HG03066 (cell line): ENCODE results near the gene EGR2.
"Not testable (repeated sequence)": the region's sequence is repeated elsewhere in the genome, so short reads cannot be mapped to it uniquely, and the experiment has no call there.

ENCODE experiments used
- ATAC-seq: cut with Tn5 transposase; IDR thresholded peaks from one replicate; pipeline ENCODE4 v1.9.1; 2021; ENCODE audit warnings: low read depth; ENCODE audit not compliant: unreplicated experiment

Gene EGR2

GRCh38 chr10:62801871-62802270, 14.3 kb downstream of the EGR2 start:
- ATAC-seq = no peak

DNA sequence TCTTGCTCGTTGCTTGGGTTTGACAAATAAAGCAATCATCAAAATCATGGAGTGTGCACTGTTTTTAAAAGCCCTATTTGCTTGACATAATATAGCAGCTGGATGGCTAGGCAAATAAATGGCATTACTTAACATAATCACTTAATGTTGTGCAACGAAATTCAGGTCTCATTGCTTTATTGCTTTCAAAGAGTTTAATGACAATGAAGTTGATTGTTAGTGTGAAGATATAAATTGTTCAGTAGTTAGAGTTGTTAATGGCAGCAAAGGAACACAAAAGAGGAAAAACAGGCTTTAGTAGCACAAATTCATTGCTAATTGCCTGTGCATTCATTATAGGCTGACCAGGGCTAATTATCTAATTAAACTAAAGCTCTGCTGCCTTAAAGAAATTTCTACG, 19.3 kb downstream of the EGR2 start:
- no peak for ATAC-seq

DNA sequence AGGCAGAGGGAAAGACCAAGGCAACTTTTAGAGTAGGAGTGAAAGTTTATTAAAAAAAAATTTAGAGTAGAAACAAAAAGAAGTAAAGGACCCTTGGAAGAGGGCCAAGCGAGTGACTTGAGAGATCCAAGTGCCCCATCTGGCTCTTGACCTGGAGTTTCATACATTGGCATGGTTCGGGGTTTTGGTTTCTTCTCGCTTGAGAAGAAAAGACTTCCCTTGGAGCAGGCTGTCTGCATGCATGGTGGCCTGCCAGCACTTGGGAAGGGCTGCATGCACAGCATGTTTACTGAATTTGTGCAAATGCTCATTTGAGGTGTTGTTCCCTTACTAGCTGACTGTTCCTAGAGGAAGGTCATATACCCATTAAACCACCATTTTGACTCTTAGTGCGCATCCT, 20.4 kb downstream of the EGR2 start:
- no peak for ATAC-seq

DNA sequence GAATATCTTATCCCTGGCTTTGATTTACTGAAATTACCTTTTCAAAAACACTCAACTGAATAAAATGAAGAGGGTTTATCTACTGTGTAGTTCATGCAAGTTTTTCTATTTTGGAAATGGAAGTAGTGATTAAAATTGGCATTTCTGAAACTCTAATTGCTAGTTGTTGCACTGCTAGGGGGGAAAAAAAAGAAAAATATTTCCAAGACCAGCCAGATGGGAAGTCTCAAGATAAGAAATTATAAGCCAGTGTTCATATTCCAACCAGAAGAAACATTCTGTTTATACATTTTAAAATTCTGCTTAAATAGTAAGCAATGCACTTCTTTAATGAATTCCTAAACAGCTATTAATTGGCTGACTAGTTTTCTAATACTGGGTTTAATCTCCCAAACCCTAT, 21.1 kb downstream of the EGR2 start:
- no peak for ATAC-seq

DNA sequence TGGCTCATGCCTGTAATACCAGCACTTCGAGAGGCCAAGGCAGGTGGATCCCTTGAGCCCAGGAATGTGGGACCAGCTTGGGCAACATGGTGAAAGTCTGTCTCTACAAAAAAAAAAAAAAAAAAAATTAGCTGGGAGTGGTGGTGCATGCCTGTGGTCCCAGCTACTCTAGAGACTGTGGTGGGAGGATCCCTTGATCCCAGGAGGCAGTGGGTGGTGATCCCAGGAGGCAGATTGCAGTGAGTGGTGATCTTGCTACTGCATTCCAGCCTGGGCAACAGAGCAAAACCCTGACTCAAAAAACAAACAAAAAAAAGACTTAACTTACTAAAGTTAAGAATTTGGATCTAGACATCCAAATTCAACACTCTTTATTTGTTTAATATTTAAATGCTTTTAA, 21.9 kb downstream of the EGR2 start:
- ATAC-seq = no peak

DNA sequence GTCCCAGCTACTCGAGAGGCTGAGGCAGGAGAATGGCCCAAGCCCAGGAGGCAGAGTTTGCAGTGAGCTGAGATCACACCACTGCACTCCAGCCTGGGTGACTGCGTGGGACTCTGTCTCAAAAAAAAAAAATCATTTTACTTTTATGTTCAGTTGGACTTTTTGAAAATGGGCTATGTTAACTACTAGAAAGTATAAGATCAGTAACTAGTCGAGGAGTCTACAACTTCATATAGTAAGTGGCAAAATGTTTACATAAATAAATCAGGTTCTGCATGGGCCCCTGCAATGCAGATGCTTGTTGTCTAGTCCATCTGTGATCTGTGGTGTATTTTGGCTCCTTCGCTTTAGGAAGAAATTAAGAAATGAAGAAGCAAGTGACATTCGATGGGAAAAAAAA, 23.9 kb downstream of the EGR2 start:
- ATAC-seq = no peak

DNA sequence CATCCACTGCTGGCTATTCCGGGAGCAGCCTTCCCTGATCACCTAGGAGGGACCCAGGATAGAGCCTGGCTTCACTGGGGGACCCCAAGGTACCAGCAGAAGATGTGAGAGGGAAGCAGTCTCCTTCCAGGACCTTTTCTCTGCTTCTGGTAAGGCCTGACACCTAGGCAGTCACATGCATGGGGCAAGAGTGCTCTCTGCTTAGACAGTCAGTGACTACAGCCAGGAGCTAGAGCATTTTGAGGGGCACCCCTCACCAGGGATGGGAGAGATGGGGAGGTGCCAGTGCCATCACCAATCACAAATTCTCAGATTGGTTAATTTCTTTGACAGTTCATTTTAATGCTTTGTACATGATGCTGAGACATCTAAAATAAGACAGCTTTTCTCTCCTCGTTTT, 25.6 kb downstream of the EGR2 start:
- no peak for ATAC-seq

GRCh38 chr10:62790019-62790555, 26.1 kb downstream of the EGR2 start:
- ATAC-seq = no peak

GRCh38 chr10:62788861-62789467, 27.2 kb downstream of the EGR2 start:
- ATAC-seq = no peak

- not testable (repeated sequence) for ATAC-seq
Observed at GRCh38 chr10:62788285-62788684, 27.9 kb downstream of the EGR2 start.

GRCh38 chr10:62784537-62784936, 31.6 kb downstream of the EGR2 start:
- ATAC-seq = not testable (repeated sequence)

GRCh38 chr10:62779487-62780248, 36.5 kb downstream of the EGR2 start:
- ATAC-seq = peak; percentile 97

DNA sequence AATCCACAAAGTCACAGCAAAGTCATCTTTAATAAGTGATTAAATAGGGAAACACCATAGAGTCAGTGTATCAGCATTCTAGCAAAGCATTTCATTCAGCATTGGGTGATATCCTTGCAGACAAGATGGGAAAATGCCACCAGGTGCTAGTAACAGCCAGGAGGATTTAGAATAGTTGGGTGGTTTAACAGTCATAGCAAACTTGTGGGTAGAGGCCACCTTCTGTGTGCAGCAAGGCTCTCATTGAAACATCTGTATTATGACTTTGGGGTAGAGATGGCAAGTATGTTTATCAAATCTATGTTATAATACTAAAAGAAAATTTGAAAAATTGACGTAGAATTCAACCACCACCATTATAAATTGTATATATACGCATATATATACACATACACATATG, 38.0 kb downstream of the EGR2 start:
- ATAC-seq = no peak

- no peak for ATAC-seq
Observed at GRCh38 chr10:62772186-62772974, 43.8 kb downstream of the EGR2 start.

DNA sequence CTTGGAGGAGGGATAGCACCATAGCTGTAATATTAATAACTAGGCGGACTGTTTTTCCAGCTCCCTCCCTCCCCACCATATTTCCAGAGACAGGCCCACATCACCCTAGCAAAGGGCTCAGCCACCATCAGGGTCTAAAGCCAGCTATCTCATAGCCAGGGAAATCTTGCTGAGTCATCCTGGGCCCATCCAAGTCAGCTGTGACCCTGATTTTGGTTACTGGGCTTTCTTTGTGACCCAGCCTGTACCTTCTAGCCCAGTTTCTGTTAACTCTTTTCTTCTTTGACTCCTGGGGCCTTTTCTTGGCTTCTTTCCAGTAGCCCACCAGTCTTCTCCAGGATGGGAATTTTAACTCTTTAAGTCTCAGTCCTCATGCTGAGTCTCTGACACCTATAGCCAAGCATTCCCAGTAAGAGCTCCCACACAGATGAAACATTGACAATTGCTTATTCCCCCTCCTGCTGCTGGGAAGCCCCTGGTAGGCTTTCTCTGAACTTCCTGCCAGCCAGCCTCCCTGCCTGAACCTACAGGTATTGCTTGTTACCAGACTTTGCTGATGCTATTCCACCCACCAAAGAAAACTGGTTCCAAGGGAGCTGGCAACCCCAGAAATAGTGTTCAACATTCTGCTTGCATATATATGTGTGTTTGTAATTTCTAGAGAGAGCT, 46.5 kb downstream of the EGR2 start:
- ATAC-seq = no peak

DNA sequence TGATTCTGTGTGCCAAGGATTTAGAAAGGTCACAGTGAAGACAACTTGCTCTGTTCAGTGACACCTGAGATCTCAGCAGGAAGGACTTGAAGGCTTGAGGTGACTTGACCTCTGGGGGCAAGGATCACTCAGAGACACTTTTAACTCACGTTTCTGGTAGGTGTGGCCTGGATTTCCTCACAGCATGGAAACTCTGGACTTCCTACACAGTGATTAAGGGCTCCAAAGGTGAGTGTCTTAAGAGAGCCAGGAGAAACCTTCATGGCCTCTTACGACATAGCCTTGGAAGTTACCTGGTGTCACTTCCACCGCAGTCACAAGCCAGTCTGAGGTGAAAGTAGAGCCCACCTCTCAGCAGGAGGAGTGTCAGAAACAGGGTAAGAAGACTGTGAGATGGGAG, 49.8 kb downstream of the EGR2 start:
- ATAC-seq = no peak

DNA sequence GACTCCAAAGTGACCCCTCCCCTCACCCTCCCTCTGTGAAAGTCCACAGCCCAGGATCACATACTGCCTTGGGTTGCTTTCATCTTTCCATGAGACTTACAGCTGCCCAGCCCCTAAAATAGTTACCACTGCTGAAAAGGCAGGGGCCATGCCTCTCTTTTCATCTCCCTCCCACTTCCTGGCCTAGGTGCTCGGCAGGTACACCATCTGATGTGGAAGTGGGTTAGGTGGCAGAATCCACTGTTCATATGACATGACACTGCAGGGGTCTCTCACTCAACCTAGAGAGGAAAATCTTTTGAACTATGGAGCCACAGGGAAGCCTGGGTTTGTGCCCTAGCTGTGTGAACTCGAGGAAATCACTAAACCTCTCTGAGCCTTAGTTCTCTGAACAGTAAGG, 50.4 kb downstream of the EGR2 start:
- ATAC-seq = no peak

GRCh38 chr10:62764011-62764410, 52.2 kb downstream of the EGR2 start:
- no peak for ATAC-seq

DNA sequence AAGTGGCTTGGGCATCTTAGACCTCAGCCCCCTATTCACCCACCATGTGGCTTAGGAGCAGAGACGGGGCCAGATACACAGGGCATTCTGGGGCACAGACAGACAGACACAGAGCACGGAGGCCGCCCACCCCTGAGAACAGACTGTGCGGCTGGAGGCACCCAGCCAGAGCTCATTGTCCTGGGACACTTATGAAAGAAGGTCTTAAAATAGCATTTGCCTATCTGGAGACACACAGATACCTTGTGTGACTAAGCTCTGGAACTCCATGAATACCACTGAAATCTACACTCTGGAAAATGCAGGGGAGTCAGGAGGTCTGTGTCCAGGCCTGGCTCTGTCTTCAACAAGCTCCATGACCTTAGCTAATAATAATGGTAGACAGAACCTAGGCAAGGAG, 53.0 kb downstream of the EGR2 start:
- ATAC-seq = no peak
